Measurements from ENCODE around the gene MME. TPM values are rescaled to one million over a fixed set of nuclear protein-coding genes. Genes with fewer than 3 reads are reported as not detected.

The MME gene
- total RNA-seq, 1 donor from 2014 or later = 3.2 TPM

- DNase-seq (no peak), ATAC-seq (ENCODE audit: poor library complexity) (peak; percentile 16)
- intact Hi-C loops (cut with DNase I) = no loop called here
Observed at GRCh38 chr3:155078711-155079467, 1.2 kb upstream of the MME start.

DNA sequence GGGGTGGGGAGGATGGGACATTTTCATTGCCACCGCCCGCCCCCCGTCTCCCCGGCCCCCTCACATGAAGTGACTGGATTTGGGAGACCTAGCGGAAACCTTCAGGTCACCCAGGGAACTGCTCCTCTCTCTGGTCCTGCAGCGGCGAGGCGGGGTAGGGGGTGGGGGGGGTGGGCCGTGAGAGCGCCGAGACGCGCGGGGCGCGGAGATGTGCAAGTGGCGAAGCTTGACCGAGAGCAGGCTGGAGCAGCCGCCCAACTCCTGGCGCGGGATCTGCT is 712 bp upstream of the MME start:
- peak; percentile 61 for ATAC-seq (ENCODE audit: poor library complexity)
- no peak for DNase-seq
- intact Hi-C loops (cut with DNase I) = no loop called here

DNA sequence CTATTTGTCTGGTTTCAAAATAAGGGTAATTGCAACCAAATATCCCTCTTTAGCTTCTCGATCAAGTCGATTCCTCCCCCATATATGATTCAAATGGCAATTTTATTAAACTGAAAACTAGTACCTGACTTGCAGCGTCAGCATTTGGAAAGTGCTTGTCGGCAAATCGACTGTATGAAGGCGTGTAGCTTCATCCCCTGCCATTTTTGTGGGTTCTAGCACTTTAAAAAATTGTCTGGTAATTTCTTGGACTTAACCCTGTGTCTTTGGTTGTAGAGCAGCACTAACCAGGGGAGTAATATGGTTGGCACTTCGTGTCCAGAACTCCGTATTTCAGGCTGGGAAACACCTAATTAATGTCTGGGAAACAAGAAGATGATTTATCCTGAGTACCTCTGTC is 573 bp downstream of the MME start:
- intact Hi-C loops (cut with DNase I) = no loop called here
- DNase-seq (no peak), ATAC-seq (ENCODE audit: poor library complexity) (no peak)

- DNase-seq = no peak
- intact Hi-C loops (cut with DNase I) = no loop called here
- ATAC-seq (ENCODE audit: poor library complexity) = no peak
Observed at GRCh38 chr3:155083313-155083905, 3.3 kb downstream of the MME start.

- DNase-seq = no peak
- no peak for ATAC-seq (ENCODE audit: poor library complexity)
- intact Hi-C loops (cut with DNase I) = no loop called here
Observed at GRCh38 chr3:155084567-155084966, 4.4 kb downstream of the MME start.

DNA sequence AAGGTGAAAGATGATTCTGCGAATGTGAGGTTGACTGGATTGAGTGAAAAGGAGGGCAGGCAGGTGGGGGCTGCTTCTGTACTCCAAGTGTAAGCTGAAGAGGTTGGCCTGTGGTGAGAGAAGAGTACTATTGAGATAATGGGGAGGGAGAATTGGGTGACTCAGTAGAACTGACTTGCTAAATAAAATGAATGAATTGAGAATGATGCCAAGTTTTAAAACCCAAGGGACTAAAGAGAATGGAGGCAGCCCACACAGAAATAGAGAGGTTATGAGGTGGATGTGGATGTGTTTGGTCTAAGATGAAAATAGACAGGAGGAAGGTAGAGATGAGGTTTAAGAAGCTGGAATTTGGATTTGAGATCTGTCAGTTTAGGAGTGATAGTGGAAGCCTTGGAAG is 5.9 kb downstream of the MME start:
- DNase-seq (no peak), ATAC-seq (ENCODE audit: poor library complexity) (no peak)
- intact Hi-C loops (cut with DNase I) = no loop called here

GRCh38 chr3:155088706-155089345 is 8.7 kb downstream of the MME start:
- no peak for ATAC-seq (ENCODE audit: poor library complexity)
- intact Hi-C loops (cut with DNase I) = no loop called here
- no peak for DNase-seq

- DNase-seq (no peak), ATAC-seq (ENCODE audit: poor library complexity) (no peak)
- intact Hi-C loops (cut with DNase I) = no loop called here
Observed at GRCh38 chr3:155089495-155089894, 9.4 kb downstream of the MME start.

GRCh38 chr3:155093261-155093660 is 13.1 kb downstream of the MME start:
- intact Hi-C loops (cut with DNase I) = no loop called here
- no peak for ATAC-seq (ENCODE audit: poor library complexity)
- no peak for DNase-seq

GRCh38 chr3:155096303-155097008 is 16.3 kb downstream of the MME start:
- ATAC-seq (ENCODE audit: poor library complexity) (no peak), DNase-seq (no peak)
- intact Hi-C loops (cut with DNase I) = no loop called here

GRCh38 chr3:155097009-155097349 is 16.9 kb downstream of the MME start:
- no peak for DNase-seq
- ATAC-seq (ENCODE audit: poor library complexity) = no peak
- intact Hi-C loops (cut with DNase I) = no loop called here

DNA sequence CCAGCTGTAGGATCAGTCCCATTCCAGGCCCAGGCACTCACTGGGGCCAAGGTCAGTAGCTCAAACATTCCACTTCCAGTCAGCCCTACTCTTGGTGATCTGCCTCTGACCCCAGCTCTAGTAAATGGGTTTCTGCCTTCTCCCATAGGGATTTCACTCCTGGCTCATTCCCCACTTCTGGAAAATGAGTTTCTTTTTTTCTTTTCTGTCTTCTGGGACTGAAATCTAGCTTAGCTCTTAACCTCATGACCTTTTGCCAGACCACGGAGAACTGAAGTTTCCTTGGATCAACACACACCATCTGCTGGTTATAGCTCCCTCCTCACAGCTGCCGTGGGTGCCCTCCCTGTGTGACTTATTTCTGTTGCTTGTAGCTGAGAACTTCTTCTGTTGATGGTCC is 21.3 kb downstream of the MME start:
- DNase-seq (peak; percentile 44), ATAC-seq (ENCODE audit: poor library complexity) (peak; percentile 85)
- intact Hi-C loops (cut with DNase I) = no loop called here

DNA sequence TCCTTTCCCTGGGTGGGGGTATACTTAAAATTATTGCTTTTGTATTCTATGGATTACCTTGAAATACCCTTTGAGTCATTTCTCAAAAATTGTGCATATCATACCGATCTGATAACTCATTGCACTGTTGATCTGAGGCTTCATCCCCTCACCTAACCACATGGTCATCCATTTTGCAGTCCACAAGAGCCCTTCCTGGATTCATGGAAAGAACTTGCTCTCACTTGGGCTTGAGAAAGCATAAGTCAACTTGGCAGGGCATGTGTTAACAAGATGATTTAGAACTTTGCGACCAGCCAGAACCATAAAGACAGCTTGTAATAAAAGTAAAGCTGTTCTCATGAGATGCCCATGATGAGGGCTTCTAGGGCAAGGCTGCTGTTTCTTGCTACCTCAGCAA is 22.2 kb downstream of the MME start:
- DNase-seq (no peak), ATAC-seq (ENCODE audit: poor library complexity) (no peak)
- intact Hi-C loops (cut with DNase I) = no loop called here

GRCh38 chr3:155103686-155104085 is 23.6 kb downstream of the MME start:
- no peak for ATAC-seq (ENCODE audit: poor library complexity)
- DNase-seq = no peak

DNA sequence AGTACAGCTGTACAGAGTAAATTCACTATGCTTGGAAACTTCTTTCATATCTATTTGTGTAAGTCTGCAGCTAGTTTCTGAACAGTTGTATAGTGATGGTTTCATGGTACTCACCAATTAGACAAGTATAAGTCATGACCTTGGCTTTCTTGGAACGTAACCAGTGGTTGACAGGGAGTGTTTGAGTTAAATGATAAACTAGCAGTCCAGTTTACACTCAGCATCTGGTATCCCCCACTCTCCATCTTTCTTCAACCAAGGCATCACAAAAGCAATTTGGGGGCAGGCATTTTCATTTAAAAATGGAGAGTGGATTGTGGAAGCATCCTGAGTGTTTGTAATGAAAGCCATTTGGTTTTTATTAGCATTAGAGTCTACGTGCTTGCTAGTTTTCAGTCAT is 26.0 kb downstream of the MME start:
- DNase-seq = no peak
- intact Hi-C loops (cut with DNase I) = no loop called here
- no peak for ATAC-seq (ENCODE audit: poor library complexity)

More at GRCh38 chr3:155103686-155104085, 23.6 kb downstream of the MME start:
- intact Hi-C loops (cut with DNase I) = no loop called here

- ATAC-seq (ENCODE audit: poor library complexity) = no peak
- DNase-seq = no peak
- intact Hi-C loops (cut with DNase I) = no loop called here
Observed at GRCh38 chr3:155110022-155110421, 29.9 kb downstream of the MME start.

GRCh38 chr3:155110996-155111901 is 31.1 kb downstream of the MME start:
- DNase-seq (no peak), ATAC-seq (ENCODE audit: poor library complexity) (no peak)
- intact Hi-C loops (cut with DNase I) = no loop called here

- DNase-seq (no peak), ATAC-seq (ENCODE audit: poor library complexity) (no peak)
- intact Hi-C loops (cut with DNase I) = no loop called here
Observed at GRCh38 chr3:155111971-155112370, 31.9 kb downstream of the MME start.
